Measurements from ENCODE around the gene MYOZ1. TPM values are rescaled to one million over a fixed set of nuclear protein-coding genes. Genes with fewer than 3 reads are reported as not detected.
"Not testable (repeated sequence)": the region's sequence is repeated elsewhere in the genome, so short reads cannot be mapped to it uniquely, and the experiment has no call there.

The MYOZ1 gene, protein sequence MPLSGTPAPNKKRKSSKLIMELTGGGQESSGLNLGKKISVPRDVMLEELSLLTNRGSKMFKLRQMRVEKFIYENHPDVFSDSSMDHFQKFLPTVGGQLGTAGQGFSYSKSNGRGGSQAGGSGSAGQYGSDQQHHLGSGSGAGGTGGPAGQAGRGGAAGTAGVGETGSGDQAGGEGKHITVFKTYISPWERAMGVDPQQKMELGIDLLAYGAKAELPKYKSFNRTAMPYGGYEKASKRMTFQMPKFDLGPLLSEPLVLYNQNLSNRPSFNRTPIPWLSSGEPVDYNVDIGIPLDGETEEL
- total RNA-seq: 0.44 TPM

DNA sequence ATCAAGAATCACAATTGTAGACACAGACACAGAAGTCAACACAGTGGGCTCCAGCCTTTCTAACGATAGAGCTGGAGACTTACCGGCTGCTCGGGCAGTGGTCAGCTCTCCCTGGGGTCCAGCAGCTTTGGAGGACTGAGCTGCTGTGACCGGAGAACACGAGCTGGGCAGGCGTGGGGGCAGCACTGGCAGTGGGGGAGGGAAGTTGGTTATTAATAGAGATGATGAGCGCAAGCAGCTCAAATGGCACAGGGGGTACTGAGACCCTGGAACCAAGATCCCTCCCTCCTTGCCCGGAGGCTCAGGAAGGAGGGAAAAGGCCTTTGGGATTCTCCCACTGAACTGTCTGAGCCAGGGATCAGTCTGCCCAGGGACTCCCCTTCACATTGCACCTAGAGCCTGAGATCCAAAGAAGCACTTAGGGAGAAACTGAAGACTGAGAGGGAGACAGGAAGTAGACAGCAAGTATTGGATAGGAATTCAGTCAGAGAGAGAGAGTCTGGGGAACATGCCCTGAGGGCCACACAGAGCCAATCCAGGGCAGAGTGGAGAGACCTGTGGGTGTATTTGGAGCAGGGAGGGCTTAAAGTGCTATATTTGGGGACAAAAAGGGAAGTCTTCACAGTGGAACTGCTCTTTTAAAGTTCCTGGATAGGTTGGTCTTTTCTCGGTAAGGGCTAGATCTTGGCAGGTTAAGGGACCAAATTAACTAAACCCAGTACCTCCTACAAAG, at the start of gene MYOZ1:
TSS of gene MYOZ1 (minus strand) at position 147 of the 733 bp plus-strand sequence. CDS start 1,457 bp downstream, outside the sequence.
- ATAC-seq: no peak

DNA sequence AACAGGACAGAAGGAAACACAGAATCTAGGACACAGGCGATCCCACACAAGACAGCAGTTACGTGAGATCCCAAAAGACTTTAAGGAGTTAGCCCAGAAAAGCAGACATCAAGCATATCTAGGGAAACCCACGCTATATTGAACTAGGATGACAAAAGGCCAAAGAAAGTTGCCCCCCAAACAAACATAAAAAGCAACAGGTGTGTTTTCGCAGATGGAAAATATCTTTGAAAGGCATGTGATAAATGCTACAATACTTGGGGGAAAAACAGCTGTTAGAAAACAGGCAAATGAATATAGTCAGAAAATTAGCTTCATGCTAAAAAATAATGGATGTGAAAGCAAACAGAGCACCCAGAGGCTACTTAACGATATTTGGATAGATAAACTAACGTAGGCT, 49.5 kb upstream of the MYOZ1 start:
- ATAC-seq: not testable (repeated sequence)

DNA sequence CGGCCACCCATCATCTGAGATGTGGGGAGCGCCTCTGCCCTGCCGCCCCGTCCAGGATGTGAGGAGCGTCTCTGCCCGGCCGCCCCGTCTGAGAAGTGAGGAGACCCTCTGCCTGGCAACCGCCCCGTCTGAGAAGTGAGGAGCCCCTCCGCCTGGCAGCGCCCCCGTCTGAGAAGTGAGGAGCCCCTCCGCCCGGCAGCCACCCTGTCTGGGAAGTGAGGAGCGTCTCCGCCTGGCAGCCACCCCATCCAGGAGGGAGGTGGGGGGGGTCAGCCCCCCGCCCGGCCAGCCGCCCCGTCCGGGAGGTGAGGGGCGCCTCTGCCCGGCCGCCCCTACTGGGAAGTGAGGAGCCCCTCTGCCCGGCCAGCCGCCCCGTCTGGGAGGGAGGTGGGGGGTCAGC, 48.3 kb upstream of the MYOZ1 start:
- ATAC-seq: not testable (repeated sequence)

DNA sequence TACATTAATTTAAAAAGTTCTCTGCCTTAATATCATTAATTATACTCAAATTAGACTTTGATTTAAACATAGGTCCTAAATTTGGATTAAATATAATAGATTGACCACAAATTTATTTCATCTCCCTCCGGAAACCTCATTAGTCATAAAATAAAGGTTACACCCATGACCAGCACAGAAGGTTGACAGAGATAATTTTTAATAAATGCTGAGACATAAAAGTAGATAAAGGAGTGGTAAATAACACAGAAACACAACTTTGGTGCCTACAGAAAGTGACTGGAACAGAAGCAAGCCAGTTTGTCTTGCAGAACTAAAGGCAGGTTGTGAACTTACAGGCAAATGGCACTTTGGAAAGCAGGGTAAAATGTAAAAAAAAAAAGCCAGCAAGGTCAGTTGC, 46.4 kb upstream of the MYOZ1 start:
- ATAC-seq: not testable (repeated sequence)

DNA sequence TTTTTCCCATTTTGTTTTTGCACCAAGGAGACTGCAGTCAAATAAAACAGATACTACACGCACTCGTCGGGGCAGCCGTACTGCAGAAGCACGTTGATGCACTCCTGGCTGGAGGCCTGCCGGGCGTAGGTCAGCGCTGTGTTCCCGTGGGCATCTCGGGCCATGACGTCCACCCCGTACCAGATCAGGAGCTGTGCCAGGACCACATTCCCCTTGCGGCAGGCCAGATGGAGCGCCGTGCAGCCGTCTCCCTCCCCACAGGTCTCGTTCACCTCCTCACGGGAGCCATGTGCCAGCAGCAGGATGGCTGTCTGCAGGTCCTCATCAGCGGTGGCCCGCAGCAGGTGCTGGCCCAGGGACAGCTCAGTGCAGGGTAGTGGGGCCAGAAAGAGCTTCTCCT, 33.3 kb upstream of the MYOZ1 start:
- not testable (repeated sequence) for ATAC-seq

DNA sequence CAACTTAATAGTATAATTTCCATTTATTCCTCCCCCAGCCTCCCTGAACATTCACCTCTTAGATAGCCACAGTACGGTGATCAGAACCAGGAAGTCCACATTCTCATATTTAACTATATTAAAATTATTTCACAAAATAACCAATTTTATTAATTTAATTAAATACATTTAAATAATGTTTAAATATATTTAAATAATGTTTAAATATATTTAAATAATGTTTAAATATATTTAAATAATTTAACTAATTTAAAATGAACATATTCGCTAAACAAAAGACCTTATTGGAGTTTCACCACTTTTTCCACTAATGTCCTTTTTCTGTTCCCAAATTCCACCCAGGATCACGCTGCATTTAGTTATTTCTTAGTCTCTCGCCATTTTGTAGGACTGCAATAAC, 27.1 kb upstream of the MYOZ1 start:
- ATAC-seq: not testable (repeated sequence)

DNA sequence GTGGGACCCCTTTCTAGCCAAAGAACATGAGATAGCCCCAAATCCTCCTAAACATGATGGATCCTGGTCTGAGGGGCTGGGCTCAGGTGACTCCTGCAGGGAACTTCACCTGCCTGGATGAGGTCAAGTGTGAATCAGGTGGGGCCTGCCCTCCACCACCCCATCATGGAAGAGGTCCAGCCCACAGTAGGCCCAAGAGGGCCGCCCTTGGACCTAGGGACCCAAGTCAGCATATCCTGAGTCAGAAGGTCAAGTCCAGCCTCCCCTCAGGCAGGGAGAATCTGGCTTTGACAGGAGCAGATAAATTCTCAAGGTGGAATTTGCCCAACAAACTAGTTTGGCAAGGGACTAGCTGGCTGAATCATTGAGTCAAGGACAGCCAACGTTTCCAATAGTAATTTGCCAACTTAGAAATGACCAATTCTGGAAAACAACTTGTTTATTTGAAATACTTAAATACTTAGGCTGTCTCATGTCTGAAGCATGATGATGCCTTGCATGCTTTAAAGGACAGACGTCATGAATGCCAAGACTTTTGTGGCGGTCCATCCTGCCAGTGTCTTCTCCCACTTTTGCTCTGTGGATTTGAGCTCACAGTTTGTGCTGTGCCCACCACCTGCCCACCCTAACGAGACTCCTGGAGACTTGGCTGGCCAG, 25.0 kb upstream of the MYOZ1 start:
- ATAC-seq: not testable (repeated sequence)

DNA sequence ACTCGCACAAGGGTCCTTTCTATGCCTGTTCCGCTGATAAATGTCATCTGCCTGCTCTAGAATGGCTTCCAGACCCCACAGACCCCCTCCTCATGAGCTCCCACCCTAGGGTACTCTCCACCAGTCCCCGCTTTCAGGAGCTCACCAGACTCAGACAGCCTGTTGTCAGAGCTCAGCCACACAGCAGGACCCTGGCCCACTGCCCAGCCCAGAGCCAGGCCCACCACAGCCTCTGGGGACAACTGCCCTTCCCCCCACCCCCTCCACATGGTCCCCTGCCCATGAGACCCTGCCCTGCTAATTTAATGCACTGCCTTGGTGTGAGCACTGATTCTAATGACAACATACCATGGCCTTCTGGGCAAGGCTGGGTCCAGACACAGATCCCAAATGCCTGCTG, 24.3 kb upstream of the MYOZ1 start:
- not testable (repeated sequence) for ATAC-seq

DNA sequence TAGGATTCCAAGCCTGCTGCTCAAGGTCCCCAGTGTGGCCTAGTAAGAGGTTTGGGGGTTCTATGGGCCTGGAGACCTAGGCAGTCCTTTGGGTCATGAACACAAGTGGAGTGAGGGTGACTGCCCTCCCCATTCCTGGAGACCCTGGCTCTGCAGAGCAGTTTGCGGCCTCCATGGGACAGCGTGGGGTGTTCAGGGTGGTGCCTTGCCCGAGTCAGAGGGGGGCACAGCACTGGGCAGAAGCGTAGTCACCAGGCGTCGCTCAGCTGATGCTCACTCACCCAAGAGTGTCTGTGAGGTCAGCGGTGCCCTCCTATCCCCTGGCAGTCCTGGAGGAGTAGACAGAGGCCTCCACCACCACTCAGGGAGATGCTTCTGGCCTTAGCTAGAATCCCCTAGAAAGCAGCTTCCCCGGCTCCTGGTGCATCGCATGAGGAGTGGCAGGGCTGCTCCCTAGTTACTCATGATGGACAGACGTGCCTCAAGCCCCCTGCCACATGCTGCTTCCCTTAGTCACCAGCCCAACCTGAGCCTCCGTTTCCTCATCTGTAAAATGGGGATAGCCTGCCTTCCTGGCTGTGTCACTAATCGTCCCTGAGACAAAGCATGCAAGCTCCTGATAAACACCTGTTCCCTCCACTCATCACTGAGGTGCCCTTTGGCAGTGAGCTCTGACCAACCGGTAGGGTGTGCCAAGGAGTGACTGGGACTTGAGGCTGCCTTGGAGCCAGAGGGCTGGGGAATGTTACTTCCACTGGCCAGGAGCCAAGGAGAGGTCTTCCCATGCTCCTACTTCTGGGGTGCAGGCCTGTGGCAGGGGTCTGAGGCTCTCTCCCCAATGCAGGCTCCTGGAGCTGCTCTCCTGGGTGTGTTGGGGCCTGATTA, 23.1 kb upstream of the MYOZ1 start:
- not testable (repeated sequence) for ATAC-seq

DNA sequence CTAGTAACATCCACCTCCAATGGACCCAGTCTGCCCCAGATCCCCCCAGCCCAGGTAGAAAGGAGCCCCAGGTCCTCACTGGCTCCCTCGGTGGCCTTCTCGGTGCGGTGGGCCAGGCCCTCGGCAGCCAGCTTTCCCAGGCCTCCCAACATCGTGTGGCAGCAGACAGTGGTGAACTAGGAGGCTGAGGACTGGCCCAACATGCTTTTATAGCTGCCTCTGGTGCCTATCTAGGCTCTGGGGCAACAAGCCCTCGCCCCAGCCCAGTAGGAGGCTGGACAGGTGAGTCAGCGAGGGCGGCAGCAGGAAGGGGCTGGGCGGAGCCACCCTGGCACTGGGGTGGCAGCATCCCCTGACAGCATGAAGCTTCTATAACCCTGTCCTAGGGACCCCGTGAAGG, 22.3 kb upstream of the MYOZ1 start:
- ATAC-seq: not testable (repeated sequence)

DNA sequence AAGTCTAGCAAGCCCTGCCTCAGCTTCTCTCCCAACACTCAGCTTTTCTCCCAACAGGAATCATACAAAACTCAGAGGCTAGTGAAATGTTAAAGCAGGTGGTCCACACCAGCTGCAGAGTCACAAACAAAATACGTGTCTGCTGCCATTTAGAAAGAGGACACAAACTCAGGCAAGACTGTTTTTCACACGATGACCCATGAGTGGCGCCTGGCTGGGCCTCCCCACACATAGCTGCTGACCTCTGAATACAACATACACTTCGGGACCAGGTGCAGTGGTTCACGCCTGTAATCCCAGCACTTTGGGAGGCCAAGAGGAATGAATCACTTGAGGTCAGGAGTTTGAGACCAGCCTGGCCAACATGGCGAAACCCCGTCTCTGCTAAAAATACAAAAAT, 21.4 kb upstream of the MYOZ1 start:
- ATAC-seq: not testable (repeated sequence)

DNA sequence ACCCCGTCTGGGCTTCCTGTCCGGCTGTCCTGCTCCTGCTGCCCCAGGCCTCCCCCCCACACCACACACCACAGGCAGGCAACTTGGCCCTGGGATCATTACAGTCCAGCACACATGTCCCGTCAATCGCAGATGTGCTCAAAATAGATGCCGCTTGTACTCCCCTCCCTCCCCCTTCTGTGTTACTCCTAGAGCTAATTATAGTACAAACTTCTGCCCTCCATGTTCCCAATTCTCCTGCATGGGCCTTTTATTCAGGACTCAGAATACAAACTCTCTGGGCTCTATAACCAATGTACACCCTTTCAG, 14.7 kb upstream of the MYOZ1 start, which contains the start of gene SYNPO2L:
TSS of gene SYNPO2L (minus strand) at position 40 of the 309 bp plus-strand sequence. CDS start 107 bp downstream, outside the sequence.
- ATAC-seq: no peak

DNA sequence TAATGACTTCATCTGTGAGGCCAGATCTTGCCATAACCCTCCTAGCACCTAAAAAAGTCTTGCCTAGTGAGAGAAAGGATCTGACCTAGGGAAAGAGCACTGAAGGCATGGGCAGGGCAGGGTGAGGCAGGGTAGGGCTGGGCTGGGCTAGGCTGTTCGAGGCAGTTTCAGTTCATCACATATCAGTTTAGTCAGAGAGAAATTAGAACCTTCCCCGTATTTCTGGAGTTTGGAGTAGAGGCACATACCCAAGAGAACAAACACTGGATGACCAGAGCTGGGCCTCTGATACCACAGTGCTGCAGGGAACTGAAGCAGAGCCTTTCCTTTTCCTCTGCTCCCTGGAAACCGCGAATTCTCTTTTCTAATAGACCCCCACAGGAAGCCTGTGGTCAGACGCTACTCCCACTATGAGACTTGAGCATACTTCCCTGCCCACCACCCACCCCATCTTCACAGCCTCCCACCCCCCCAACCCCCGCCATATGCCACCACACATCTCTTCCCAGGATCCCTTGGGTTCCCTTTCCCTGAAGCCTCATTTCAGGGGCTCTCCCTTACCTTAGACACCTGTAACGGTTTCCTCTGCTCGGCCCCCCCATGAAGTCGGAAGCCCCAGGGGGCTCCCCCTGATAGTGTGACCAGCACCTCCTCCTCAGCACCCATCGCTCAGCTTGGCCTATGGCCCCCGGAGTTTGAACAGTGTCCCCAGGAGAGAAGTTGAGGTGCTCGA, 14.1 kb upstream of the MYOZ1 start:
- ATAC-seq: peak; percentile 89

DNA sequence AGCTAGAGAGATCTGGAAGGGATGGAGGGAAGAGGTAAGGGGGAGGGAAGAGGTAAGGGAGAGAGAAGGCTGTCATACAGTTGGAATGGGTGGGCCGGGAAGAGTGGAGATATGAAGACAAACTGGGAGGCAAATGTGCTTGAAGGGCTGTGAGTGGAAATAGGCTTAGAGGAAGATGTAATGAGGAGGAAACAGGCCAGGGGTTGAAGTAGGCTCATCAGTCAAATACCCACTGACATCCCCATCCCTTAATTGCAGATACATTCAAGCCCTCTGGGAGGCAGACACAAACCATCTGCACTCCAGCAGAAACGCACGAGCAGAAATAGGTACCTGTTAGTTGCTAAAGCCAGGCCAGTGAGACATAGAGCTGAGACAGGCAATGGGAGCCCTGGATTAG, 12.4 kb upstream of the MYOZ1 start:
- peak; percentile 22 for ATAC-seq

DNA sequence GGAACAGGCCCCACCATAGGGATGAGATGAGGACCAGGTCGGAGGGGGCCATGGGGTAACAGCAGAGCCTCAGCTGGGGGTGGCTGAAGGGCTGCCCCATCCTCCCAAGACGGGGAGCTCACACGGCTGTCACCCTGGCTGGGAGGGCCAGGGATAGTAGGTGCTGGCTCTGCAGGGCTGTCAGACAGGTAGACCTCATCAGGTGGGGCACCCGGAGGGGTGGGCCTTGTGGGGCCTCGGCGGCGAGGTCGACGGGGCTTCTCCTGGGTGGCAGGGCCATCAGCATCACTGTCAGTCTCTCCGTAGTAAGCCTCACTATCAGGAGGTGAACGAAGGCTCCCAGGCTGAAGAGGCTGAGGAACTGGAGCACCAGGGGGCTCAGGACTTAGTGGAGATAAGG, 11.9 kb upstream of the MYOZ1 start:
- no peak for ATAC-seq

DNA sequence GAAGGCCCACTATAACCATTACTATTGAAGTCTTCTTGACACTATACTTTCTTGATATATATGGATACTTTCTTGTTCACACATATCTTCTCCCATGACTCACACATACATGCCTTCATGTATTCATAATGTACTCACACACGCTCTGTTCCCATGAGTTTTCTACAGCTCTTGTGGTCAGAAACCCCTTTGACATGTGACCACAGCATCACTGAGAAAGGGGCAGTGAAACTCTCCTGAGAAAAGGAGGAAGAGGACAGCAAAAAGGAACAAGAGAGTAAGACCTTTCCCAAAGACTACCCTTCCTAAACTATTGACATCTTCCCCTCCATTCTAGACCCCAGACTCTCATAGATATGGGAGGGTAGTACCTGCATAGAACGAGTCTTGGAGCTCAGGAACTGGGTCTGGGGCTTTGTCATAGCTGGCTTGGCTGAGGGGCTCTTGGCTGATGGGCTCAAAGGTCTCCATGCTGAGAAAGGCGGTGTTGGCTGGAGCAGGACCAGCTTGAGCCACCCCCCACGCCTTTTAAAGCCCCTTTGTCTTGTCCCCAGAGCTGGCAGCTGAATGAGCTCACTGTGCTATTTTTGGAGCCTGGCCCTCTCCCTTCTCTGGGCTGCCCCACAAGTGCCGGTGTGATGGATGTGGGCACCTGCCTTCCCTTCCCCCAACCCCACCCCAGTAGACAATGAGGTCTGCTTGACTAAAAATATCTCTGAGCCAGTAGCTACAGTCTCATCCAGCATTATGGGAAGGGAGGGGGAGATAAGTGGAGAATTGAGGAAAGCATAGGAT, 9.5 kb upstream of the MYOZ1 start:
- no peak for ATAC-seq

DNA sequence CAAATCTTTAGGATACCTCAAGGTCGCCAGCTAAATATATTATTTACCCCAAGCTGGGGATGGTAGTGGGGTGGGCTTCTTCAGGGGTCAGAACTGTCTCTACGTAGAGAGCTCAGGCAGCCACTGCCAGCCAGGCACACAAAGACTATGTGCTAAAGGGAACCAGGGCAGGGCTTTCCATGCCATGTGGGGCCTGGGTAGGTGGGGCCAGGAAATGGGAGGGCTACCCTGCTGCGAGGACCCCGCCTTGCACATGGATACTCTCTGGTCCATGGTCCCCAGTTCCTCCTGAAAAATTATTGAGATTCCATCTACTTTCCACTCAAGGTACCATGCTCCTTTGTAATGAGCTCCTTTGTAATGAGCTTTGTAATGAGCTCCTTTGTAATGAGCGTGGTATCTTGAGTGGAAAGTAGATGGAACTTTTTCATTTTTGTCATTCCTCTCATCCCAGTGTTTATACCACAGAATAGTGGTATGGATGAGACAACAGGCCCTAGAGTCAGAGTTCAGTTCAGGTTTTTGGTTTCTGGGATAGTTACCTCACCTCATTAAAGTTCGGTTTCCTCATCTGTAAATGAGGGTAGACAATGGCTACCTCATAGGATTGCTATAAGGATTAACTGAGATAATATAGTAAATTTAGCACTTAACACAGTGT, 8.7 kb upstream of the MYOZ1 start:
- no peak for ATAC-seq

DNA sequence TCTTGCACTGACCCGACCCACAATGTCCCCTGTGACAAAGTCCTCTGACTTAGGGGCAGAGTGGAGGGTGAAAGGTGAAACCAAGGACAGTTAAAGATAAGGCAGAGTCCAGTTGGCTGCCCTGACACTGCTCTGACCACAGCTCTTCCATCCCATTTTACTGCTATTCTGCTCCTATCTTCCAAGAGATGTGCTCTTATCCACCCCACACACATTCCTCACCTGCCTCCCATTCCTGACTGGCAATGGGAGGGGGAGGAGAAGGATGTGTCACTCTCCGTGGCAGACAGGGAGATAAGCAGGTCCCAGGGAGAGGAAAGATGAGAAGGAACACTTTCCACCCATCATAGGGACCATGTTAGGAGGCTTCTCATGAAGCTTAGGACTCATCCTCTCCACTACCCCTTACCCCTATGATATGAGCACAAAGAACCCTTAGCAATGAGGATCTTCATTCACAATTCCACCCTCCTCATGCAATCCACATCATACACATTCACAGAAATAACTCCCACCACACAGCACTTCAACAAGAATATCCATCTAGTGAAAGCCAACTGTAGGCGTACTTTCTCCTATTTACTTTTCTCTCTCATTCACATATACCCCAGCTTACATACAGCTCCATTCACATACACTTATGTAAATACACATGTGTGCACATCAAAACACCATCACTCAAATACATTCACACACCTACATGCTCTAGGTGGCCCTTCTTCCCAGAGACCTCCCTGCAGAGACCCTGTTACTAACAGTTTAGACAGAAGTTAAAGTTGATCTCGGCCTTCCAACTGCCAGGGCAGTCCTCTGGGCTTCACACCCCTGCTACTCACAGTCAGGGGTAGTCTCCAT, 7.9 kb upstream of the MYOZ1 start:
- ATAC-seq: no peak

DNA sequence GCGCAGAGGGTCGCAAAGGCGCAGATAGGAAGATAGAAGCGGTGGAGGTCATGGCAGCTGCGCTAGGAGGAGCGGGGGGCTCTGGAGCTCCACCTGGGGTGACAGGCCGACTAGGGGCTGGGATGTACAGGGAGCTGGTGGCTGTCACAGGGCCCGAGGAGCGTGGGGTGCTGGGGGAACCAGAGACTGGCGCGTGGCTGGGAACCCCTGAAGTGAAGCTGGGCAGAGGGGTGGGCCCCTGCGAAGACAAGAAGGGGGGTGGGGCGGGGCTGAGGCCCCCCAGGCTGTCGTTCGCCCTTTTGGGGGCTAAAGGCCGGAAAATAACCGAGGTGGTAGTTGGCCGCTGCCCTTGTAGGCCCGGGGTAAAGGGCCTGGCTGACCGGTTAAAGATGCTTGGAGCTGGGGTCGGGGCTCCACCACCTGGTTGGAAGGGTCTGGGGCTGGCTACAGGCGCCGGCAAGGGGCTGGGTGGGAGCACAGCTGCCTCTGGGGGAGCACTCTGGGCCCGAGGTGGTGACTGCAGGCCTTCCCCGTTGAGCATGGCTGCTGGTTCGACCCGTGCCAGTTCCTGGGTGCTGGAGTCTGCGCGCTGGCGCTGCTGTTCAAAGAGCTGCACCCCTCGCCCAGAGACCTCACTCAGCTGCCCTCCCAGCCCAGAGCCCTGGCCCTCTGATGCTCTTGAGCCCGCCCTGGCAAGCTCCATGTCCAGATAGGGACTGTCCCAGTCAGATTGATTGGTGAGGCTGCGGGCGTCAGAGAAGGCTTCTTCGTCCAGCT, 6.8 kb upstream of the MYOZ1 start:
- ATAC-seq: peak; percentile 21
